A549 (cell line): ENCODE data around the gene DOCK9. TPM values are rescaled to one million over a fixed set of nuclear protein-coding genes. Genes with fewer than 3 reads are reported as not detected.

Experiments
- ATAC-seq, 2 experiments: fragments of 200-7000 bp in 1 of 2; fragments of >200 bp in 1 of 2; cut with Nextera tagmentation in 1 of 2; cut with Tn5 transposase in 1 of 2; 3 replicates each; pipeline versions ENCODE4 v1.8.0 to v1.9.1; 2018 to 2020; ENCODE audit warnings: mild to moderate bottlenecking in 1 of 2, moderate library complexity in 1 of 2
- CTCF ChIA-PET: fragments of 300-600 bp; sonication (Branson Sonifier 250); formaldehyde crosslinking; extraction: SDS; loops from one replicate; lab custom pipeline; 2021; ENCODE audit warnings: antibody characterized with exemption, inconsistent platforms; lab: Yijun Ruan, JAX
- POLR2A ChIA-PET: fragments of 350-600 bp; formaldehyde crosslinking; extraction: SDS; loops from one replicate; lab custom pipeline; 2021; ENCODE audit warnings: antibody characterized with exemption, inconsistent platforms; lab: Yijun Ruan, JAX
- DNase-seq, 2 experiments: peaks; one replicate each; pipeline versions ENCODE4 v3.0.0 to v3.0.0-alpha.2; 2011 to 2016; ENCODE audit warnings: low read depth in 1 of 2, low spot score in 1 of 2
- FAIRE-seq: peaks from 2 replicates; lab custom pipeline; 2011; peaks lifted over from hg19 to GRCh38; lab: Jason Lieb, UNC
- H3K27ac ChIP-seq, 2 experiments: fragments of >200 bp; sonication (Bioruptor Twin); formaldehyde crosslinking; 3 replicates each; pipeline ENCODE4 v1.5.1; 2016 to 2017
- H3K4me1 ChIP-seq: fragments of >200 bp; sonication (Bioruptor Twin); formaldehyde crosslinking; 3 replicates; pipeline ENCODE4 v1.6.1; 2016
- H3K4me2 ChIP-seq: fragments of >200 bp; sonication (Bioruptor Twin); formaldehyde crosslinking; 3 replicates; pipeline ENCODE4 v1.6.1; 2016
- H3K4me3 ChIP-seq: fragments of >200 bp; sonication (Bioruptor Twin); formaldehyde crosslinking; 3 replicates; pipeline ENCODE4 v1.5.1; 2016
- H3K9me3 ChIP-seq: fragments of >200 bp; sonication (Bioruptor Twin); formaldehyde crosslinking; 3 replicates; pipeline ENCODE4 v1.6.1; 2016
- BHLHE40 ChIP-seq: IDR thresholded peaks from 2 replicates; pipeline ENCODE4 v1.6.1; 2012; ENCODE audit warnings: low read depth, low read length, inconsistent platforms
- CBX2 ChIP-seq: fragments of 200-600 bp; sonication (generic); IDR thresholded peaks from 2 replicates; pipeline ENCODE4 v1.6.1; 2016; ENCODE audit warnings: low read depth, mild to moderate bottlenecking, borderline replicate concordance
- CHD4 ChIP-seq: fragments of 200-600 bp; sonication (generic); IDR thresholded peaks from 2 replicates; pipeline ENCODE4 v1.6.1; 2016; ENCODE audit warnings: antibody characterized with exemption, mild to moderate bottlenecking, borderline replicate concordance
- CTCF ChIP-seq: fragments of >200 bp; sonication (Bioruptor Twin); formaldehyde crosslinking; IDR thresholded peaks from 3 replicates; pipeline ENCODE4 v1.5.1; 2016
- EHMT2 ChIP-seq: fragments of 200-600 bp; sonication (generic); IDR thresholded peaks from 2 replicates; pipeline ENCODE4 v1.6.1; 2016; ENCODE audit warnings: antibody characterized with exemption, low read depth, mild to moderate bottlenecking, moderate library complexity
- EP300 ChIP-seq, 2 experiments: fragments of >200 bp; sonication (Bioruptor Twin); formaldehyde crosslinking; IDR thresholded peaks; 2 replicates in 1 of 2; 3 replicates in 1 of 2; pipeline ENCODE4 v1.6.1; 2016 to 2017
- FOSB ChIP-seq: fragments of 250-450 bp; sonication (Bioruptor Pico); IDR thresholded peaks from 2 replicates; pipeline ENCODE4 v1.5.0; 2020; ENCODE audit warnings: mild to moderate bottlenecking, moderate library complexity
- FOXS1 ChIP-seq: fragments of 250-450 bp; sonication (Bioruptor Pico); IDR thresholded peaks from 2 replicates; pipeline ENCODE4 v1.5.0; 2020; ENCODE audit warnings: mild to moderate bottlenecking, moderate library complexity
- HDAC2 ChIP-seq: fragments of 200-600 bp; sonication (generic); IDR thresholded peaks from 2 replicates; pipeline ENCODE4 v1.6.1; 2016
- HOXA7 ChIP-seq: fragments of 250-450 bp; sonication (Bioruptor Pico); IDR thresholded peaks from 2 replicates; pipeline ENCODE4 v1.5.0; 2020; ENCODE audit warnings: mild to moderate bottlenecking, moderate library complexity
- HOXB13 ChIP-seq: fragments of 250-450 bp; sonication (Bioruptor Pico); IDR thresholded peaks from 2 replicates; pipeline ENCODE4 v1.5.0; 2020; ENCODE audit warnings: low read depth, mild to moderate bottlenecking, moderate library complexity
- JUNB ChIP-seq: fragments of >200 bp; sonication (Bioruptor Twin); formaldehyde crosslinking; IDR thresholded peaks from 2 replicates; pipeline ENCODE4 v1.6.1; 2016
- KDM1A ChIP-seq: fragments of 200-600 bp; sonication (generic); IDR thresholded peaks from 2 replicates; pipeline ENCODE4 v1.6.1; 2016; ENCODE audit warnings: low read depth, mild to moderate bottlenecking
- NPAS2 ChIP-seq: fragments of 250-450 bp; sonication (Bioruptor Pico); IDR thresholded peaks from 2 replicates; pipeline ENCODE4 v1.8.0; 2022; ENCODE audit warnings: mild to moderate bottlenecking, moderate library complexity, borderline replicate concordance
- NR3C1 ChIP-seq: fragments of >200 bp; sonication (Bioruptor Twin); formaldehyde crosslinking; IDR thresholded peaks from 3 replicates; pipeline ENCODE4 v1.6.1; 2017
- PBX3 ChIP-seq: IDR thresholded peaks from 2 replicates; pipeline ENCODE4 v1.6.1; 2012
- POLR2A ChIP-seq: IDR thresholded peaks from 2 replicates; pipeline ENCODE4 v1.6.1; 2012; ENCODE audit warnings: mild to moderate bottlenecking, low read length
- POLR2AphosphoS2 ChIP-seq: conservative IDR thresholded peaks from 2 replicates; pipeline ENCODE4 v1.6.1; 2012; ENCODE audit warnings: low read length, improper control_type of control experiment, inconsistent platforms
- RAD21 ChIP-seq, 2 experiments: fragments of >200 bp in 1 of 2; sonication (Bioruptor Twin) in 1 of 2; formaldehyde crosslinking in 1 of 2; IDR thresholded peaks in 1 of 2; conservative IDR thresholded peaks in 1 of 2; 2 replicates in 1 of 2; 3 replicates in 1 of 2; pipeline ENCODE4 v1.6.1; 2012 to 2018; ENCODE audit warnings: inconsistent platforms in 1 of 2
- RARB ChIP-seq: fragments of 250-450 bp; sonication (Bioruptor Pico); IDR thresholded peaks from 2 replicates; pipeline ENCODE4 v1.8.0; 2021; ENCODE audit warnings: mild to moderate bottlenecking, moderate library complexity
- TP53 ChIP-seq: fragments of 250-450 bp; sonication (Bioruptor Pico); IDR thresholded peaks from 2 replicates; pipeline ENCODE4 v1.5.0; 2021; ENCODE audit warnings: mild to moderate bottlenecking, moderate library complexity
- ZC3H11A ChIP-seq: fragments of 450-650 bp; IDR thresholded peaks from 2 replicates; pipeline ENCODE4 v1.6.1; 2014; ENCODE audit warnings: antibody characterized with exemption, mild to moderate bottlenecking
- ZSCAN20 ChIP-seq: fragments of 250-450 bp; sonication (Bioruptor Pico); IDR thresholded peaks from 2 replicates; pipeline ENCODE4 v1.8.0; 2022; ENCODE audit warnings: mild to moderate bottlenecking, moderate library complexity
- WGBS: methylation state at CpG from one replicate; pipeline ENCODE4 v1.1.6; 2017; ENCODE audit errors: missing lambda C conversion rate; 5-methylcytosine and 5-hydroxymethylcytosine counted together
- polyA plus RNA-seq, 4 experiments: library from polyadenylated mRNA; depleted of rRNA in 3 of 4; stranded (reverse); fragments of >200 nt; fragmentation: RNase III in 1 of 4; extraction: RNeasy Plus Mini Kit Qiagen cat#74134 plus additional on column Dnase treatment in 1 of 4; gene quantifications; 2 replicates in 3 of 4; 3 replicates in 1 of 4; pipeline ENCODE4 v1.2.3, GENCODE V29; 2011 to 2017
- TF ChIP-seq, protein P1 (sequence below): fragments of >200 bp; sonication (Bioruptor Twin); formaldehyde crosslinking; IDR thresholded peaks from 2 replicates; pipeline ENCODE4 v1.6.1; 2016

DOCK9 gene
- polyA plus RNA-seq, 2 of the 4 experiments (the other 2 are of a cell fraction): 34.0 to 43.9 TPM

GRCh38 chr13:98990701-98991100 is 12.8 kb upstream of the DOCK9 start:
- 84% methylated on average over 3 of the region's 3 CpGs for whole genome bisulfite sequencing
- CTCF ChIA-PET: no interaction called here
- TF ChIP-seq PBX3: no peak
- TF ChIP-seq, protein P1, sequence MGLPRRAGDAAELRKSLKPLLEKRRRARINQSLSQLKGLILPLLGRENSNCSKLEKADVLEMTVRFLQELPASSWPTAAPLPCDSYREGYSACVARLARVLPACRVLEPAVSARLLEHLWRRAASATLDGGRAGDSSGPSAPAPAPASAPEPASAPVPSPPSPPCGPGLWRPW: no peak
- TF ChIP-seq, all 56 proteins: peak for 0
- POLR2A ChIA-PET: no interaction called here
- FAIRE-seq: no peak
- H3K27ac ChIP-seq: no peak overlapping the region
- H3K4me1 ChIP-seq: peaks cover 21% of the 10 kb centered on the region
- no peak for ATAC-seq
- DNase-seq: no peak
- H3K9me3 ChIP-seq: no peaks in the 10 kb centered on the region
- no peak overlapping the region for H3K4me2 ChIP-seq
- no peak overlapping the region for H3K4me3 ChIP-seq

DNA sequence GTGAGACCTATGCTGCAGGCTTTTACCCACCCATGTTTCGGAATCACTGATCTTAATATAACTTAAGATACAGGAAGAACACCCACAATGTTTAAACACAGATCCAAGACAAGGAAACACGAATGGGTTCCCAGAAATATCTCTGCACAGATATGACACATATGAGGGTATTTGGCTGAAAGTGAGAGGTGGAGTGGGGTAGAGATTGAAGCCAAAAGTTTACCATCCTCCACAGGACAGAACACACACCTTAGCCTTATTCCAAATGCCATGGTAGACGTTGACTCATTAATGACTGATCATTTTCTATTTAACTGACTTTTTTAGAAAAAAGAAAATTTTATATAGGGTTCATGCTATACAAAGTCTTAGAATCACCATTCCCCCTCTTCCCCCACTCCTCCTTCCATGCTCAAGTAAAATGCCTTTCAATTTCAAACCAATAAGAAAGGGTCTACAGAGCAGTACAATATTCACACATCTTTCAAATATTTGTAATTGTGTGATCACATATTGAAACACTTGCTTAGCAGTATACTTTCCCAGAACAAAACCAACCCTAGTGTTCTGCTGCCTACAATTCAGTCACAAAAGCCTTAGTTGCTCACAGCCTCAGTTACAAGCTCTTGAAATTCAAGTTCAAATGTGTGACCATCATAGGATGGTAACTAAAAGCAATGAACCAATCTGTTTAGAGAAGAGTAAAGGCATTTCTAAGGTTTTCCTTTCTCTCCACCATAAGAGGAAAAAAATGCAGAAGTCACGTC is 11.8 kb upstream of the DOCK9 start:
- H3K4me2 ChIP-seq: no peak overlapping the region
- no peaks in the 10 kb centered on the region for H3K9me3 ChIP-seq
- ChIA-PET POLR2A (no interaction called here), CTCF (no interaction called here)
- WGBS: 76% methylated on average over 4 of the region's 4 CpGs
- H3K4me1 ChIP-seq: peaks cover 27% of the 10 kb centered on the region
- H3K4me3 ChIP-seq: no peak overlapping the region
- H3K27ac ChIP-seq: no peak overlapping the region
- FAIRE-seq (no peak), ATAC-seq (no peak), DNase-seq (no peak)
- no peak for TF ChIP-seq ZSCAN20
- TF ChIP-seq RARB (CRISPR knock-in tag): no peak
- TF ChIP-seq FOSB: no peak
- TF ChIP-seq CHD4: no peak
- no peak for TF ChIP-seq TP53 (CRISPR knock-in tag)
- TF ChIP-seq NR3C1: no peak
- no peak for TF ChIP-seq BHLHE40
- no peak for TF ChIP-seq KDM1A
- no peak for TF ChIP-seq JUNB
- no peak for TF ChIP-seq EP300 (IDR thresholded peaks at IDR 0.05)
- no peak for TF ChIP-seq FOXS1 (CRISPR knock-in tag)
- TF ChIP-seq NPAS2: no peak
- no peak for TF ChIP-seq EHMT2
- TF ChIP-seq RAD21 (conservative IDR thresholded peaks at IDR 0.05 in 1 of 2, IDR thresholded peaks at IDR 0.05 in 1 of 2): no peak
- no peak for TF ChIP-seq HOXB13 (CRISPR knock-in tag)

DNA sequence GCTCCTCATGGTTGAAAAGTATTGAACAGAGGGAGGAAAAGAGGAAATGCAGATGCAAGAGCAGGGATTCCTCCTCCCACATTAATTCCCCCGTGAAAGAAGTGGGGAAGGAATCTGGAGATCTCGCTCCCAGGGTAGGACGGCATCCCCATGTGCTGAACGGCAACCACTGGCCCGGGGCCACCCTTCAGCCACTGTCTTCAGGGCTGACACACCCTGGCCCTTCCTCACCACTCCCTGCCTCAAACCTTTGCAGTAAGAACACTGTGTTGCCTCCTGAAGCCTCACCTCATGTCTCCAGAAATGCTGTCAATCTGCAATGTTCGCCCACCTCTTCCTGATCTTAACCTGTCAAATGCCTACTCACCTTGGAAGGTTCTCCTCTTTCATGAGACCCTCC is 10.9 kb upstream of the DOCK9 start:
- Histone ChIP-seq H3K27ac (no peak overlapping the region), H3K9me3 (no peaks in the 10 kb centered on the region), H3K4me1 (peaks cover 35% of the 10 kb centered on the region), H3K4me2 (no peak overlapping the region), H3K4me3 (no peak overlapping the region)
- ATAC-seq (no peak), FAIRE-seq (no peak), DNase-seq (no peak)
- CTCF ChIA-PET: no interaction called here
- POLR2A ChIA-PET: no interaction called here
- TF ChIP-seq HOXA7 (no peak), KDM1A (no peak), RARB (CRISPR knock-in tag) (no peak), CTCF (no peak), BHLHE40 (no peak), POLR2AphosphoS2 (no peak), TP53 (CRISPR knock-in tag) (no peak), RAD21 (conservative IDR thresholded peaks at IDR 0.05 in 1 of 2, IDR thresholded peaks at IDR 0.05 in 1 of 2) (no peak), ZC3H11A (no peak), POLR2A (no peak), HDAC2 (no peak), CBX2 (no peak)
- WGBS: 80% methylated on average over 6 of the region's 6 CpGs
